H1 (cell line): ENCODE results near the gene MAPT. TPM values are rescaled to one million over a fixed set of nuclear protein-coding genes. Genes with fewer than 3 reads are reported as not detected.

Source experiments
- CTCF ChIA-PET: fragments of 300-600 bp; sonication (Branson Sonifier 250); formaldehyde crosslinking; loops from one replicate; lab custom pipeline; 2021; ENCODE audit not compliant: partially characterized antibody; lab: Charles Lee
- POLR2A ChIA-PET: fragments of 300-600 bp; sonication (Branson Sonifier 250); formaldehyde crosslinking; loops from one replicate; lab custom pipeline; 2021; ENCODE audit warnings: inconsistent platforms; ENCODE audit not compliant: partially characterized antibody; lab: Charles Lee
- DNase-seq, 2 experiments: peaks; one replicate each; pipeline versions ENCODE4 v3.0.0 to v3.0.0-alpha.2; 2010 to 2022; ENCODE audit warnings: low spot score in 2 of 2, low read depth in 1 of 2, mixed read lengths in 1 of 2
- FAIRE-seq: peaks from 2 replicates; lab custom pipeline; 2011; peaks lifted over from hg19 to GRCh38; lab: Jason Lieb, UNC
- H2AFZ ChIP-seq: 2 replicates; pipeline ENCODE4 v1.8.1; 2012; ENCODE audit warnings: low read length, inconsistent platforms
- H2AK5ac ChIP-seq: 2 replicates; pipeline ENCODE4 v1.6.1; 2013; ENCODE audit warnings: low read depth, low read length
- H2BK120ac ChIP-seq: replicated peaks from 2 replicates; pipeline ENCODE3; 2013; ENCODE audit warnings: low read depth, low read length, inconsistent platforms
- H2BK12ac ChIP-seq: 2 replicates; pipeline ENCODE4 v1.6.1; 2013; ENCODE audit warnings: low read depth, low read length
- H2BK15ac ChIP-seq: 2 replicates; pipeline ENCODE4 v1.6.1; 2013; ENCODE audit warnings: low read length
- H2BK20ac ChIP-seq: 2 replicates; pipeline ENCODE4 v1.6.1; 2013; ENCODE audit warnings: low read length
- H2BK5ac ChIP-seq: 2 replicates; pipeline ENCODE4 v1.6.1; 2013; ENCODE audit warnings: low read depth, low read length
- H3K14ac ChIP-seq: 2 replicates; pipeline ENCODE4 v1.6.1; 2013; ENCODE audit warnings: inconsistent platforms; ENCODE audit not compliant: insufficient read length
- H3K18ac ChIP-seq: 2 replicates; pipeline ENCODE4 v1.6.1; 2013; ENCODE audit warnings: low read length; ENCODE audit errors: extremely low read depth
- H3K23ac ChIP-seq: 2 replicates; pipeline ENCODE4 v1.6.1; 2013; ENCODE audit warnings: inconsistent platforms; ENCODE audit not compliant: insufficient read length
- H3K23me2 ChIP-seq: 2 replicates; pipeline ENCODE4 v1.6.1; 2013; ENCODE audit warnings: low read depth, low read length
- H3K27ac ChIP-seq: 2 replicates; pipeline ENCODE4 v1.6.1; 2011; ENCODE audit warnings: low read depth, low read length, inconsistent platforms
- H3K27me3 ChIP-seq, 4 experiments: replicated peaks in 1 of 4; 1 replicate in 1 of 4; 2 replicates in 3 of 4; pipeline versions ENCODE4 v1.6.1 to v1.8.1; 2011 to 2013; ENCODE audit warnings: low read length in 3 of 4, mild to moderate bottlenecking in 3 of 4, inconsistent platforms in 2 of 4, mixed read lengths in 2 of 4, moderate library complexity in 1 of 4; ENCODE audit not compliant: control insufficient read depth in 3 of 4, insufficient read depth in 3 of 4; ENCODE audit errors: extremely low read depth in 1 of 4
- H3K36me3 ChIP-seq, 4 experiments: 2 replicates each; pipeline versions ENCODE4 v1.6.1 to v1.8.1; 2011 to 2013; ENCODE audit warnings: mild to moderate bottlenecking in 4 of 4, low read length in 3 of 4, moderate library complexity in 2 of 4, control low read depth in 1 of 4, inconsistent platforms in 1 of 4; ENCODE audit not compliant: insufficient read depth in 4 of 4, control insufficient read depth in 2 of 4
- H3K4ac ChIP-seq: replicated peaks from 2 replicates; pipeline ENCODE3; 2013; ENCODE audit warnings: low read length, low read depth, mixed read lengths, inconsistent platforms; ENCODE audit not compliant: insufficient read length
- H3K4me1 ChIP-seq, 4 experiments: replicated peaks in 1 of 4; 1 replicate in 1 of 4; 2 replicates in 3 of 4; pipeline versions ENCODE4 v1.6.1 to v1.8.1; 2011 to 2013; ENCODE audit warnings: low read length in 3 of 4, inconsistent platforms in 2 of 4, mixed read lengths in 1 of 4; ENCODE audit not compliant: insufficient read depth in 4 of 4, control insufficient read depth in 3 of 4
- H3K4me2 ChIP-seq, 2 experiments: 2 replicates each; pipeline versions ENCODE4 v1.6.1 to v1.8.1; 2011 to 2013; ENCODE audit warnings: low read depth in 2 of 2, low read length in 2 of 2, control low read depth in 1 of 2, inconsistent platforms in 1 of 2, mild to moderate bottlenecking in 1 of 2; ENCODE audit not compliant: insufficient read depth in 1 of 2
- H3K4me3 ChIP-seq, 4 experiments: fragments of 200-600, 300-600 bp in 1 of 4; sonication (generic), shearing (Covaris generic), sonication (Bioruptor Twin) in 1 of 4; 2 replicates each; pipeline versions ENCODE4 v1.5.1 to v1.8.1; 2011 to 2016; ENCODE audit warnings: low read length in 4 of 4, low read depth in 3 of 4, control low read depth in 2 of 4, inconsistent platforms in 2 of 4, mild to moderate bottlenecking in 2 of 4, mixed read lengths in 1 of 4, moderate library complexity in 1 of 4; ENCODE audit not compliant: insufficient read depth in 2 of 4; ENCODE audit errors: extremely low read depth in 1 of 4
- H3K56ac ChIP-seq: replicated peaks from 2 replicates; pipeline ENCODE3; 2013; ENCODE audit warnings: low read depth, mild to moderate bottlenecking, mixed read lengths, low read length, inconsistent platforms; ENCODE audit not compliant: insufficient read length
- H3K79me1 ChIP-seq: 2 replicates; pipeline ENCODE4 v1.6.1; 2013; ENCODE audit warnings: low read depth, low read length, control low read depth
- H3K79me2 ChIP-seq, 2 experiments: 2 replicates each; pipeline versions ENCODE4 v1.6.1 to v1.8.1; 2012 to 2013; ENCODE audit warnings: low read length in 2 of 2, mild to moderate bottlenecking in 2 of 2, inconsistent platforms in 1 of 2; ENCODE audit not compliant: insufficient read depth in 2 of 2, control insufficient read depth in 1 of 2
- H3K9ac ChIP-seq, 4 experiments: replicated peaks in 1 of 4; 1 replicate in 1 of 4; 2 replicates in 3 of 4; pipeline versions ENCODE4 v1.6.1 to v1.8.1; 2011 to 2013; ENCODE audit warnings: low read depth in 3 of 4, low read length in 3 of 4, control low read depth in 2 of 4, mild to moderate bottlenecking in 2 of 4, moderate library complexity in 2 of 4, inconsistent platforms in 1 of 4; ENCODE audit errors: extremely low read depth in 1 of 4
- H3K9me3 ChIP-seq, 2 experiments: 2 replicates each; pipeline versions ENCODE4 v1.6.1 to v1.8.1; 2012 to 2013; ENCODE audit warnings: mild to moderate bottlenecking in 2 of 2, moderate library complexity in 2 of 2, control low read depth in 1 of 2, inconsistent platforms in 1 of 2, low read depth in 1 of 2, low read length in 1 of 2, mixed read lengths in 1 of 2; ENCODE audit not compliant: insufficient read depth in 2 of 2
- H4K20me1 ChIP-seq, 2 experiments: replicated peaks in 1 of 2; 2 replicates each; pipeline versions ENCODE3 to v1.8.1; 2011 to 2013; ENCODE audit warnings: inconsistent platforms in 2 of 2, low read length in 2 of 2, mild to moderate bottlenecking in 1 of 2; ENCODE audit not compliant: insufficient read depth in 2 of 2, control insufficient read depth in 1 of 2
- H4K5ac ChIP-seq: 2 replicates; pipeline ENCODE4 v1.6.1; 2013; ENCODE audit warnings: low read length, low read depth, mixed read lengths, inconsistent platforms; ENCODE audit not compliant: insufficient read length
- H4K8ac ChIP-seq: 2 replicates; pipeline ENCODE4 v1.8.0; 2013; ENCODE audit warnings: mild to moderate bottlenecking, moderate library complexity, low read length, inconsistent platforms; ENCODE audit not compliant: insufficient read depth; ENCODE audit errors: extremely low read depth
- H4K91ac ChIP-seq: replicated peaks from 2 replicates; pipeline ENCODE3; 2013; ENCODE audit warnings: low read length, mixed read lengths, inconsistent platforms; ENCODE audit not compliant: insufficient read length
- BRCA1 ChIP-seq: IDR thresholded peaks from 2 replicates; pipeline ENCODE4 v1.6.1; 2012; ENCODE audit warnings: low read depth, low read length, improper control_type of control experiment
- CBX8 ChIP-seq: fragments of 300-800, 300-1000 bp; sonication (generic); IDR thresholded peaks from 2 replicates; pipeline ENCODE4 v1.7.1; 2016; ENCODE audit warnings: low read depth, low read length, borderline replicate concordance
- CHD1 ChIP-seq: IDR thresholded peaks from 2 replicates; pipeline ENCODE4 v1.6.1; 2012; ENCODE audit warnings: low read depth, low read length, improper control_type of control experiment
- CHD2 ChIP-seq: IDR thresholded peaks from 2 replicates; pipeline ENCODE4 v1.6.1; 2012; ENCODE audit warnings: low read length, improper control_type of control experiment
- EGR1 ChIP-seq: IDR thresholded peaks from 2 replicates; pipeline ENCODE4 v1.6.1; 2011; ENCODE audit warnings: low read depth, low read length, borderline replicate concordance
- JUN ChIP-seq: IDR thresholded peaks from 2 replicates; pipeline ENCODE4 v1.6.1; 2011; ENCODE audit warnings: low read depth, mild to moderate bottlenecking, improper control_type of control experiment, low read length
- JUND ChIP-seq: IDR thresholded peaks from 2 replicates; pipeline ENCODE4 v1.6.1; 2011; ENCODE audit warnings: mild to moderate bottlenecking, improper control_type of control experiment, low read length
- KDM4A ChIP-seq: IDR thresholded peaks from one replicate; pipeline ENCODE4 v1.7.1; 2012; ENCODE audit warnings: low read depth, mild to moderate bottlenecking, moderate library complexity, low read length, inconsistent platforms; ENCODE audit not compliant: severe bottlenecking
- KDM5A ChIP-seq: fragments of 200-600 bp; IDR thresholded peaks from 2 replicates; pipeline ENCODE4 v1.7.1; 2012; ENCODE audit warnings: mild to moderate bottlenecking, low read length, inconsistent platforms, mixed read lengths
- NANOG ChIP-seq: IDR thresholded peaks from 2 replicates; pipeline ENCODE4 v1.6.1; 2011; ENCODE audit warnings: low read length, low read depth, mild to moderate bottlenecking, inconsistent platforms; ENCODE audit not compliant: insufficient read depth, poor library complexity, severe bottlenecking
- NRF1 ChIP-seq: IDR thresholded peaks from 2 replicates; pipeline ENCODE4 v1.6.1; 2011; ENCODE audit warnings: mild to moderate bottlenecking, low read depth, low read length, improper control_type of control experiment
- POLR2A ChIP-seq, 2 experiments: IDR thresholded peaks; 1 replicate in 1 of 2; 2 replicates in 1 of 2; pipeline ENCODE4 v1.6.1; 2011; ENCODE audit warnings: low read depth in 2 of 2, low read length in 2 of 2, mild to moderate bottlenecking in 2 of 2; ENCODE audit errors: control extremely low read depth in 1 of 2
- SIRT6 ChIP-seq: IDR thresholded peaks from one replicate; pipeline ENCODE4 v1.7.1; 2012; ENCODE audit warnings: low read length, inconsistent platforms
- SRF ChIP-seq: IDR thresholded peaks from 2 replicates; pipeline ENCODE4 v1.6.1; 2011; ENCODE audit warnings: mild to moderate bottlenecking, low read depth, low read length, moderate library complexity
- TAF1 ChIP-seq: IDR thresholded peaks from 2 replicates; pipeline ENCODE4 v1.6.1; 2011; ENCODE audit warnings: mild to moderate bottlenecking, low read depth, low read length
- WGBS, 2 experiments: shearing (Covaris generic) in 1 of 2; methylation state at CpG; one replicate each; pipeline versions ENCODE4 v1.1.6 to v1.1.7; 2013 to 2015; ENCODE audit warnings: low lambda C conversion rate in 2 of 2, mixed read lengths in 2 of 2, inconsistent platforms in 1 of 2, low coverage in 1 of 2, missing lambda C conversion rate in 1 of 2; ENCODE audit not compliant: insufficient replicate concordance in 2 of 2, insufficient coverage in 1 of 2, insufficient read length in 1 of 2; ENCODE audit errors: extremely low coverage in 1 of 2, missing lambda C conversion rate in 1 of 2; 5-methylcytosine and 5-hydroxymethylcytosine counted together
- polyA plus RNA-seq, 7 experiments: library from polyadenylated mRNA; depleted of rRNA in 3 of 7; stranded (reverse) in 5 of 7; unstranded in 2 of 7; fragments of >200 nt in 5 of 7; fragments of 200-250 nt in 2 of 7; gene quantifications; 1 replicate in 5 of 7; 2 replicates in 1 of 7; 4 replicates in 1 of 7; pipeline versions ENCODE4 v1.2.1 to v1.2.3, GENCODE V29; 2011 to 2013; ENCODE audit warnings: missing spikeins in 2 of 7, mixed read lengths in 2 of 7
- total RNA-seq: library from RNA; stranded (reverse); fragmentation: NEBNext Ultra II Directional; extraction: Animal tissue kit (Norgen Biotek cat#: 25700); gene quantifications from 2 replicates; pipeline ENCODE4 v1.2.1, GENCODE V29; 2021
- TF ChIP-seq, protein P1 (sequence below): IDR thresholded peaks from 2 replicates; pipeline ENCODE4 v1.6.1; 2012; ENCODE audit warnings: inconsistent platforms

MAPT gene
- total and polyA plus RNA-seq, 2 of the 8 experiments (the other 6 are each of a cell fraction or from before 2014, with no cell fraction given) = 0.54 to 1.7 TPM

DNA sequence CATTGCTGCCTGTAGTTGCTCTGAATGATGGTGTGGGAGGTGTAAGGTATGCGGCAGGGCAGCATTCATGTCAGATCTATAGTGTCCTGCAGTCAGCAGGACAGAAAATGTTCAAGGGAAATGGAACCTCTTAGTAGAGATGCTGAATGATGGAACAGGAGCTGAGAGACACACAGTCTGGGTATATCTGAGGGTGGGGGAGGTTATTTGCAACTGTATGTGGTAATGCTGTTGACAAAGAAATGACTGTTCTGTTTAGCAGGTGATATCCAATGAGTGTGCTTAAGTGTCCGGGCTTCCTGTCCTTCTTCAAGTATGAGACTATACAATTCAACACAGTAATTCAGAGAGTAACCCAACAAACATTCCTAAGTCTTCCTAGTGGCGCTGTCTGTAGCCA lies 151.3 kb downstream of the MAPT start:
- WGBS, 2 experiments = 93% methylated on average over 3 of the region's 3 CpGs; no CpG with 5 or more reads in 1 of the 2 experiments
- Histone ChIP-seq H3K79me2 (peaks cover 0 to 12% of the 10 kb centered on the region in 2 experiments; a peak in 1 of 4 replicates), H3K14ac (no peak overlapping the region), H3K4ac (no peak overlapping the region), H3K18ac (no peak overlapping the region), H3K23me2 (no peaks in the 10 kb centered on the region), H3K56ac (no peak overlapping the region), H3K79me1 (no peaks in the 10 kb centered on the region; the same call in 1 of the 2 replicates), H3K4me3 (no peak overlapping the region), H3K23ac (no peak overlapping the region), H2BK12ac (no peak overlapping the region), H3K9me3 (no peaks in the 10 kb centered on the region), H3K4me1 (no peaks in the 10 kb centered on the region), H4K20me1 (peaks cover 0 to 5% of the 10 kb centered on the region in 2 experiments), H2BK5ac (no peak overlapping the region), H2BK20ac (no peak overlapping the region), H3K36me3 (peaks cover 25 to 63% (median 42%) of the 10 kb centered on the region in 4 experiments), H3K27me3 (no peaks in the 10 kb centered on the region), H4K5ac (no peak overlapping the region), H3K27ac (no peak overlapping the region), H3K4me2 (no peak overlapping the region), H3K9ac (no peak overlapping the region), H4K8ac (no peak overlapping the region), H2AFZ (no peak overlapping the region), H2BK120ac (no peak overlapping the region), H2BK15ac (no peak overlapping the region), H2AK5ac (no peak overlapping the region), H4K91ac (no peak overlapping the region)
- FAIRE-seq (no peak), DNase-seq (no peak)
- ChIA-PET CTCF (interaction anchor here (0.8 to 6.2 kb wide), 8 partner anchors 8 to 170 kb away, joined by 3 to 56 read pairs (median 10); no protein-coding TSS in a partner anchor), POLR2A (interaction anchor here (1.9 kb wide), 1 partner anchor 18 kb away, joined by 8 read pairs; no protein-coding TSS in a partner anchor)
- TF ChIP-seq SRF (no peak), EGR1 (no peak), NANOG (no peak), KDM5A (no peak), JUND (no peak), KDM4A (no peak), CHD2 (no peak), BRCA1 (no peak), SIRT6 (no peak), CHD1 (no peak), JUN (no peak), NRF1 (no peak), TAF1 (no peak), CBX8 (no peak), POLR2A (IDR thresholded peaks at IDR 0.05; ENCODE audit: control extremely low read depth in 1 of 2, low read depth in 2 of 2, low read length in 2 of 2) (no peak)
- TF ChIP-seq, protein P1, sequence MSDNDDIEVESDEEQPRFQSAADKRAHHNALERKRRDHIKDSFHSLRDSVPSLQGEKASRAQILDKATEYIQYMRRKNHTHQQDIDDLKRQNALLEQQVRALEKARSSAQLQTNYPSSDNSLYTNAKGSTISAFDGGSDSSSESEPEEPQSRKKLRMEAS = no peak
